ENCODE data around the gene SNW1. TPM values are rescaled to one million over a fixed set of nuclear protein-coding genes. Genes with fewer than 3 reads are reported as not detected.

Gene SNW1
- total RNA-seq (10 to 100 TPM; 83.5 to 94.1 (median 91.7) TPM), total RNA-seq (79.5 to 153 (median 111) reads per million in 29 experiments)
- total RNA-seq (2013), result 60.1 TPM

DNA sequence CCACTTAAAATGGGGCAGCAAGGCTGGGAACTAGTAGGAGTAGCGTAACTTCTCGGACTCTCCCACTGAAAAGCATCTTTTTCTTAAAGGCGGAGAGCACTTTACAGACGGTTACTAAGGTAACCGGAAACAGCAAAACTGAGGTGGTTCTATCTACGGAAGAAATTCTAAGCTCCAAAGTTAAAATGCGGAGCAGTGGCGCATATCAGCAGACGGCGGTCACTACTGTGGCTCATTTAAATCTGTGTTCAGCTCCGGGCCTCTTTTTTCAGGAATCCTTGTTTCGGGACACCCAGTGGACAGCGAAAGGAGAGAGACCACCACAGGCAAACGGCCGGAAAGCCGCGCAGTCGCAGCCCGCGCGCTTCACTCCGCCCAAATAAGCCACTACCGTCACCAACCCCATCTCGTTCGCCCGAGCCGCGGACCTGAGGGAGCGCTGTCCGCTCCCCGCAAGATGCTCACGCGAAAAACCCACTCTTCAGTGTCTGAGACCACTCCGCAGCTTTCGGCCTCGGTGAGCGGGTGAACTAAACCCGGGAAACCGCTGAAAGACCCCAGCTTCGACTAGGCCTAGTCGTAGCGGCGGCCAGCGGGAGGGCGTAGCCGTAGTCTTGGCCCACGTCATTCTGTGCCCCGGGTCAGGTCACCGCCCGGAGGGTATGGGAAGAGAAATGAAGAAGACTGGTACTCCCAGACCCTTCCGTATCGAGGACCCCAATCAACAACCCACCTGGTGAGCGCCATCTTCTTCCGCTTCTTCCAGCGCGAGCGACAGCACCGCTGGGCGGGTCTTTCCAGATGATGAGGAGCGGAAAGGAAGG lies at the start of gene SNW1:
SNW1 (minus strand) TSS at position 776 of the 824 bp plus-strand sequence; CDS start at position 747, 29 bp downstream.
- H3K27ac ChIP-seq (ENCODE audit: low read length), result peak within 1 kb of the TSS; percentile 97
- under 1% methylated on average over 53 of the region's 60 CpGs for WGBS (ENCODE audit: insufficient coverage)
- ATAC-seq (replicated peaks in 1 of 4) (peak; percentile 92 to 94 (median 94)), DNase-seq (peak; percentile 74 to 96 (median 89))
- H3K4me3 ChIP-seq (ENCODE audit: control insufficient read depth in 1 of 2, extremely low read depth in 1 of 2, low read length in 1 of 2), result peak within 1 kb of the TSS; percentile 91 to 95
- no peaks in the 10 kb centered on the region for H3K27me3 ChIP-seq (replicated peaks in 1 of 2; ENCODE audit: control insufficient read depth in 2 of 2, extremely low read depth in 1 of 2, insufficient read depth in 2 of 2, low read length in 1 of 2)
- POLR2A ChIA-PET, result interaction anchor here (0.5 to 2.6 kb wide), 8 partner anchors 8 to 440 kb away, joined by 3 to 5 read pairs (median 4); partner anchors contain the start of genes GSTZ1 (in 1 of the 2) and POMT2 (in 1 of the 2)
- H3K4me1 ChIP-seq (ENCODE audit: control insufficient read depth in 1 of 2, extremely low read depth in 1 of 2, insufficient read depth in 2 of 2, low read length in 2 of 2), result peaks cover 9 to 37% of the 10 kb centered on the region in 2 experiments
- CTCF ChIA-PET, result interaction anchor here (0.5 to 0.6 kb wide), 3 partner anchors 20 to 196 kb away, joined by 3 to 4 read pairs (median 3); no protein-coding TSS in a partner anchor
- Mint-ChIP-seq H3K4me1 (peaks cover 48 to 54% (median 49%) of the 10 kb centered on the region in 3 donors), H3K4me3 (peak within 1 kb of the TSS; percentile 96 to 99 (median 98)), H3K36me3 (peaks cover 7% of the 10 kb centered on the region), H3K9me3 (no peaks in the 10 kb centered on the region), H3K27ac (peak within 1 kb of the TSS; percentile 95 to 96), H3K27me3 (no peaks in the 10 kb centered on the region)
- no peaks in the 10 kb centered on the region for H3K9me3 ChIP-seq
- H3K36me3 ChIP-seq (ENCODE audit: control insufficient read depth in 2 of 2, extremely low read depth in 1 of 2, insufficient read depth in 1 of 2, low read length in 1 of 2), result peaks cover 0 to 7% of the 10 kb centered on the region in 2 donors

DNA sequence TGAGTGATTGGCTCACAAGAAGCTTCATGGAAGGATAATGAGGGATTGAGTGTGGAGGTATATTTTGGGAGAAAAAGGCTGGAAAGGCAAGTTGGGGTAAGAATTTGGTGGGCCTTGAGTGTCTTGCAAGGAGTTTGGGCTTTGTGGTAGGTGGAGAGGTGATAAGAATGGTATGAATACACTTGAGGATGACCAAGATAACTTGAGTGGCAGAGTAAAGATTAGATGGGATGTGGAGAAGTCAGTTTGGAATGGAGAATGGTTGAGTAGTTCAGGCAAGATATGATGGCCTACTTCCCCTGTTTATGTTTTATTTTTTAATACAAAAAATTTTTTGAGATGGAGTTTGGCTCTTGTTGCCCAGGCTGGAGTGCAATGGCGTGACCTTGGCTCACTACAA lies 48.1 kb upstream of the SNW1 start:
- no peak for DNase-seq
- no peak for ATAC-seq (replicated peaks in 1 of 4)
- H3K27ac Mint-ChIP-seq, result no peak overlapping the region
- no peak overlapping the region for H3K4me3 Mint-ChIP-seq
- H3K36me3 ChIP-seq (ENCODE audit: control insufficient read depth in 2 of 2, extremely low read depth in 1 of 2, insufficient read depth in 1 of 2, low read length in 1 of 2), result no peaks in the 10 kb centered on the region
- no peaks in the 10 kb centered on the region for H3K4me1 ChIP-seq (ENCODE audit: control insufficient read depth in 1 of 2, extremely low read depth in 1 of 2, insufficient read depth in 2 of 2, low read length in 2 of 2)
- peaks cover 9% of the 10 kb centered on the region for H3K36me3 Mint-ChIP-seq
- H3K27me3 Mint-ChIP-seq, result no peaks in the 10 kb centered on the region
- peaks cover 0 to 21% (median 0%) of the 10 kb centered on the region in 3 donors for H3K4me1 Mint-ChIP-seq
- no peaks in the 10 kb centered on the region for H3K27me3 ChIP-seq (replicated peaks in 1 of 2; ENCODE audit: control insufficient read depth in 2 of 2, extremely low read depth in 1 of 2, insufficient read depth in 2 of 2, low read length in 1 of 2)
- no peak overlapping the region for H3K4me3 ChIP-seq (ENCODE audit: control insufficient read depth in 1 of 2, extremely low read depth in 1 of 2, low read length in 1 of 2)
- H3K9me3 ChIP-seq, result no peaks in the 10 kb centered on the region
- H3K27ac ChIP-seq (ENCODE audit: low read length), result no peak overlapping the region
- WGBS (ENCODE audit: insufficient coverage), result 100% methylated on average over 1 of the region's 1 CpG
- ChIA-PET CTCF (no interaction called here), POLR2A (no interaction called here)
- H3K9me3 Mint-ChIP-seq, result no peaks in the 10 kb centered on the region

DNA sequence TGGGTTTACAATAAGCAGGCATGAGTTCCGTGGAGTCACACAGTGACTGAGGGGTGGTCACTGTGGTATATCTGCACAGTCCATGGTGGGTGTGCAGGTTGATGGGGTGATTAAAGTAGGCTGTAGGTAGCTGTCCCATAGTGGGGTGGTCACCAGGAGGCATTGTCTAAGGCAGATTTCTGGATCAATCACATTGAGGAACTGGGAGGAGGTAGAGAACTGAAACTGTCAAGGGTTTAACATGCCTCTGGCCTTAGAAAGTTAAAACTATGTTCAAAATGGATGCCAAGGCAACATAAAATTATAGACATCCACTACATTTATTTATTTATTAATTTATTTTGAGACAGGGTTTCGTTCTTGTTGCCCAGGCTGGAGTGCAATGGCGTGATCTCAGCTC lies 47.3 kb upstream of the SNW1 start:
- ChIA-PET POLR2A (no interaction called here), CTCF (no interaction called here)
- peaks cover 9% of the 10 kb centered on the region for H3K36me3 Mint-ChIP-seq
- Histone ChIP-seq H3K27me3 (replicated peaks in 1 of 2; ENCODE audit: control insufficient read depth in 2 of 2, extremely low read depth in 1 of 2, insufficient read depth in 2 of 2, low read length in 1 of 2) (no peaks in the 10 kb centered on the region), H3K36me3 (ENCODE audit: control insufficient read depth in 2 of 2, extremely low read depth in 1 of 2, insufficient read depth in 1 of 2, low read length in 1 of 2) (no peaks in the 10 kb centered on the region), H3K9me3 (no peaks in the 10 kb centered on the region), H3K4me3 (ENCODE audit: control insufficient read depth in 1 of 2, extremely low read depth in 1 of 2, low read length in 1 of 2) (no peak overlapping the region), H3K4me1 (ENCODE audit: control insufficient read depth in 1 of 2, extremely low read depth in 1 of 2, insufficient read depth in 2 of 2, low read length in 2 of 2) (no peaks in the 10 kb centered on the region), H3K27ac (ENCODE audit: low read length) (no peak overlapping the region)
- H3K9me3 Mint-ChIP-seq, result no peaks in the 10 kb centered on the region
- no peak for DNase-seq
- H3K27ac Mint-ChIP-seq, result no peak overlapping the region
- no peak overlapping the region for H3K4me3 Mint-ChIP-seq
- 92% methylated on average over 2 of the region's 3 CpGs for WGBS (ENCODE audit: insufficient coverage)
- H3K27me3 Mint-ChIP-seq, result no peaks in the 10 kb centered on the region
- no peak for ATAC-seq (replicated peaks in 1 of 4)
- H3K4me1 Mint-ChIP-seq, result peaks cover 0 to 22% (median 0%) of the 10 kb centered on the region in 3 donors

DNA sequence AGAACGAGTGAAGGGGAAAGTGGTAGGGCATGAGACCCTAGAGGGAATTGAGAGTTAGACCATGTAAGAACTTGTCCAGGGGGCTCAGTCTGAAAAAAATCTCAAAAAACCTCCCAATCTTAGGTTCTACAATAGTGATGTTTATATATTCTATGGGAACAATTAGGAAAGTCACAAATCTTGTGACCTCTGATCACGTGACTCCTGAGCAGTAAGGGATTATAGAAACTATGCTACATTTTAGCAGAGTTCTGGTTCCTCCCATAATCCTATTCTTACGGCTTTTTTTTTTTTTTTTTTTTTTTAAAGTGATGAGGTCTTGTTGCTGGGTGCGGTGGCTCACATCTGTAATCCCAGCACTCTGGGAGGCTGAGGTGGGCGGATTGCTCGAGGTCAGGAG lies 44.8 kb upstream of the SNW1 start:
- H3K27ac ChIP-seq (ENCODE audit: low read length), result no peak overlapping the region
- no peaks in the 10 kb centered on the region for H3K9me3 ChIP-seq
- peaks cover under 1 to 21% (median 1%) of the 10 kb centered on the region in 3 donors for H3K4me1 Mint-ChIP-seq
- peaks cover 0 to 2% of the 10 kb centered on the region in 2 experiments for H3K4me1 ChIP-seq (ENCODE audit: control insufficient read depth in 1 of 2, extremely low read depth in 1 of 2, insufficient read depth in 2 of 2, low read length in 2 of 2)
- DNase-seq (no peak), ATAC-seq (replicated peaks in 1 of 4) (no peak)
- no peaks in the 10 kb centered on the region for H3K27me3 ChIP-seq (replicated peaks in 1 of 2; ENCODE audit: control insufficient read depth in 2 of 2, extremely low read depth in 1 of 2, insufficient read depth in 2 of 2, low read length in 1 of 2)
- H3K36me3 Mint-ChIP-seq, result peaks cover 7% of the 10 kb centered on the region
- ChIA-PET CTCF (no interaction called here), POLR2A (no interaction called here)
- no peaks in the 10 kb centered on the region for H3K36me3 ChIP-seq (ENCODE audit: control insufficient read depth in 2 of 2, extremely low read depth in 1 of 2, insufficient read depth in 1 of 2, low read length in 1 of 2)
- H3K9me3 Mint-ChIP-seq, result no peaks in the 10 kb centered on the region
- no peak overlapping the region for H3K4me3 Mint-ChIP-seq
- no peak overlapping the region for H3K27ac Mint-ChIP-seq
- H3K4me3 ChIP-seq (ENCODE audit: control insufficient read depth in 1 of 2, extremely low read depth in 1 of 2, low read length in 1 of 2), result no peak overlapping the region
- no CpG with 5 or more reads among the region's 6 CpGs for WGBS (ENCODE audit: insufficient coverage)
- no peaks in the 10 kb centered on the region for H3K27me3 Mint-ChIP-seq

DNA sequence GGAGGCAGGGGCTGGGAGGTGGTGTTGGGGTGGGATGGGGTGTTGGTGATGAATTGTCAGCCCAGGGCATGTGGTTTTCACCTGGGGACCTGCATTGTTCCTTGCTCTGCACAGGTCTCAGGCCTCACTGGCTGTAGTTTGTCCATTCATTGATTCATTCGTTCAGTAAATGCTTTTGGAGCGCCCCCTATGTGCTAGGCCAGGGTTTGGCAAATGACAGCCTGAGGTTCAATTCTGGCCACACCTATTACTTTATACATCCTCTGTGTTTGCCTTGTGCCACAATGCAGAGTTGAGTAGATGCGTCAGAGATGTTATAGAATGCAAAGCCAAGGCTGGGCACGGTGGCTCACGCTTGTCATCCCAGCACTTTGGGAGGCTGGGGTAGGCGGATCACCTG lies 43.6 kb upstream of the SNW1 start:
- POLR2A ChIA-PET, result no interaction called here
- CTCF ChIA-PET, result no interaction called here
- H3K27me3 ChIP-seq (replicated peaks in 1 of 2; ENCODE audit: control insufficient read depth in 2 of 2, extremely low read depth in 1 of 2, insufficient read depth in 2 of 2, low read length in 1 of 2), result no peaks in the 10 kb centered on the region
- Mint-ChIP-seq H3K4me1 (peaks cover 8 to 24% (median 9%) of the 10 kb centered on the region in 3 donors), H3K36me3 (peaks cover 6% of the 10 kb centered on the region), H3K4me3 (no peak overlapping the region), H3K9me3 (no peaks in the 10 kb centered on the region), H3K27ac (no peak overlapping the region), H3K27me3 (no peaks in the 10 kb centered on the region)
- no peak overlapping the region for H3K27ac ChIP-seq (ENCODE audit: low read length)
- H3K4me3 ChIP-seq (ENCODE audit: control insufficient read depth in 1 of 2, extremely low read depth in 1 of 2, low read length in 1 of 2), result no peak overlapping the region
- DNase-seq (peak in 2 of 35 experiments; percentile 6 to 9), ATAC-seq (replicated peaks in 1 of 4) (no peak)
- WGBS (ENCODE audit: insufficient coverage), result no CpG with 5 or more reads among the region's 6 CpGs
- peaks cover 0 to 10% of the 10 kb centered on the region in 2 experiments for H3K4me1 ChIP-seq (ENCODE audit: control insufficient read depth in 1 of 2, extremely low read depth in 1 of 2, insufficient read depth in 2 of 2, low read length in 2 of 2)
- H3K9me3 ChIP-seq, result no peaks in the 10 kb centered on the region
- no peaks in the 10 kb centered on the region for H3K36me3 ChIP-seq (ENCODE audit: control insufficient read depth in 2 of 2, extremely low read depth in 1 of 2, insufficient read depth in 1 of 2, low read length in 1 of 2)

DNA sequence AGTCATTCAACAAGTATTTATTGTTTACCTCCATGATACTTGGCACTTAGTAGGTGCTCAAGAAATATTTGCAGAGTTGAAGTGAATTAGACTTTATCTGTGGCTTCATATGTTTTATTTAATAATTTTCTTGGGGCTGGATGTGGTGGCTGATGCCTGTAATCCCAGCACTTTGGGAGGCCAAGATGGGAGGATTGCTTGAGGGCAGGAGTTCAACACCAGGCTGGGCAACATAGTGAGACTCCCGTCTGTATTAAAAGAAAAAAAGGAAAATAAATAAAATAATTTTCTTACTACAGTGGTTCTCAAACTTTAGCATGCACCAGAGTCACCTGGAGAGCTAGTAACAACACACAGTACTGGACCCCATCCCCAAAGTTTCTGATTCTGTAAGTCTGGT lies 39.9 kb upstream of the SNW1 start:
- Histone ChIP-seq H3K4me1 (ENCODE audit: control insufficient read depth in 1 of 2, extremely low read depth in 1 of 2, insufficient read depth in 2 of 2, low read length in 2 of 2) (peaks cover 0 to 15% of the 10 kb centered on the region in 2 experiments), H3K4me3 (ENCODE audit: control insufficient read depth in 1 of 2, extremely low read depth in 1 of 2, low read length in 1 of 2) (peak overlapping the region in 1 of 2 donors; percentile 71), H3K9me3 (no peaks in the 10 kb centered on the region), H3K27ac (ENCODE audit: low read length) (peak overlapping the region; percentile 11), H3K36me3 (ENCODE audit: control insufficient read depth in 2 of 2, extremely low read depth in 1 of 2, insufficient read depth in 1 of 2, low read length in 1 of 2) (no peaks in the 10 kb centered on the region), H3K27me3 (replicated peaks in 1 of 2; ENCODE audit: control insufficient read depth in 2 of 2, extremely low read depth in 1 of 2, insufficient read depth in 2 of 2, low read length in 1 of 2) (no peaks in the 10 kb centered on the region)
- DNase-seq (no peak), ATAC-seq (replicated peaks in 1 of 4) (no peak)
- Mint-ChIP-seq H3K27me3 (no peaks in the 10 kb centered on the region), H3K4me1 (peaks cover 8 to 26% (median 11%) of the 10 kb centered on the region in 3 donors), H3K36me3 (no peaks in the 10 kb centered on the region), H3K4me3 (peak overlapping the region; percentile 82 to 88 (median 84)), H3K9me3 (no peaks in the 10 kb centered on the region), H3K27ac (peak overlapping the region in 1 of 2 donors; percentile 83)
- WGBS (ENCODE audit: insufficient coverage), result no CpG with 5 or more reads among the region's 1 CpG
- ChIA-PET POLR2A (interaction anchor here in 1 of 2 donors (1.0 kb wide), 1 partner anchor 39 kb away, joined by 10 read pairs; no protein-coding TSS in a partner anchor), CTCF (interaction anchor here in 1 of 2 donors (1.4 kb wide), 1 partner anchor 485 kb away, joined by 4 read pairs; no protein-coding TSS in a partner anchor)

Measured in T-cell (primary cell).